Suppressor macrophage treated with lipopolysaccharide for 1 hour (primary cell): ENCODE data around the gene C1QTNF8.

Experiments
- DNase-seq, 3 donors: peaks; one replicate each; pipeline ENCODE4 v3.0.0-alpha.2; 2020 to 2022

Gene C1QTNF8

GRCh38 chr16:1096169-1097082 is at the start of gene C1QTNF8:
Gene C1QTNF8, minus strand, starts transcription at chr16:1096244. Its CDS starts 1,322 bp downstream, at chr16:1094922.
- DNase-seq, result no peak

- no peak for DNase-seq
These were observed 49.5 kb upstream of the C1QTNF8 start for GRCh38 chr16:1145383-1146100.

- DNase-seq, result no peak
These were observed 48.7 kb upstream of the C1QTNF8 start for GRCh38 chr16:1144476-1145382.

- no peak for DNase-seq
These were observed 47.9 kb upstream of the C1QTNF8 start for GRCh38 chr16:1143761-1144450.

- no peak for DNase-seq
These were observed 46.9 kb upstream of the C1QTNF8 start for GRCh38 chr16:1142911-1143310.

GRCh38 chr16:1141716-1142115 is 45.7 kb upstream of the C1QTNF8 start:
- no peak for DNase-seq

GRCh38 chr16:1141191-1141590 is 45.1 kb upstream of the C1QTNF8 start:
- DNase-seq, result no peak

- no peak for DNase-seq
These were observed 44.6 kb upstream of the C1QTNF8 start for GRCh38 chr16:1140582-1141162.

- DNase-seq, result no peak
These were observed 41.6 kb upstream of the C1QTNF8 start for GRCh38 chr16:1137604-1138003.

- no peak for DNase-seq
These were observed 39.4 kb upstream of the C1QTNF8 start for GRCh38 chr16:1135459-1135825.

GRCh38 chr16:1134776-1135458 is 38.9 kb upstream of the C1QTNF8 start:
- DNase-seq, result no peak

- DNase-seq, result no peak
These were observed 37.9 kb upstream of the C1QTNF8 start for GRCh38 chr16:1133810-1134520.

GRCh38 chr16:1133271-1133670 is 37.2 kb upstream of the C1QTNF8 start:
- DNase-seq, result no peak

GRCh38 chr16:1132431-1132830 is 36.4 kb upstream of the C1QTNF8 start:
- no peak for DNase-seq

GRCh38 chr16:1131378-1131994 is 35.4 kb upstream of the C1QTNF8 start:
- DNase-seq, result no peak

- no peak for DNase-seq
These were observed 34.3 kb upstream of the C1QTNF8 start for GRCh38 chr16:1130382-1130781.

GRCh38 chr16:1129106-1129960 is 33.3 kb upstream of the C1QTNF8 start:
- DNase-seq, result no peak

GRCh38 chr16:1127971-1128715 is 32.1 kb upstream of the C1QTNF8 start:
- no peak for DNase-seq
